Common myeloid progenitor, CD34-positive (primary cell): Measurements from ENCODE around the gene CDKN2A.
A peak's percentile ranks its signal among the peaks of the same experiment; 100 is the strongest.

Experiments used
- CTCF ChIA-PET: fragments of 350-600 bp; sonication (Branson Sonifier 250); formaldehyde crosslinking; loops from one replicate; lab custom pipeline; 2021; ENCODE audit warnings: antibody characterized with exemption; lab: Charles Lee
- POLR2A ChIA-PET: fragments of 350-600 bp; sonication (Branson Sonifier 250); formaldehyde crosslinking; loops from one replicate; lab custom pipeline; 2021; ENCODE audit warnings: antibody characterized with exemption; lab: Charles Lee
- DNase-seq, 3 donors: peaks; one replicate each; pipeline versions ENCODE4 v3.0.0 to v3.0.0-alpha.2; 2013
- H3K27ac ChIP-seq, 2 experiments: 1 replicate in 1 of 2; 2 replicates in 1 of 2; pipeline ENCODE4 v1.7.0; 2013; ENCODE audit warnings: inconsistent platforms in 2 of 2, low read length in 2 of 2, mild to moderate bottlenecking in 2 of 2, low read depth in 1 of 2, moderate library complexity in 1 of 2; ENCODE audit not compliant: severe bottlenecking in 2 of 2, insufficient read depth in 1 of 2, poor library complexity in 1 of 2
- H3K27me3 ChIP-seq, 5 experiments: replicated peaks in 2 of 5; 1 replicate in 3 of 5; 2 replicates in 2 of 5; pipeline versions ENCODE4 v1.6.1 to v1.7.0; 2013; ENCODE audit warnings: low read length in 4 of 5, mild to moderate bottlenecking in 2 of 5, moderate library complexity in 2 of 5, inconsistent platforms in 1 of 5; ENCODE audit not compliant: insufficient read depth in 5 of 5, control insufficient read depth in 4 of 5
- H3K36me3 ChIP-seq, 4 experiments: 1 replicate in 2 of 4; 2 replicates in 2 of 4; pipeline versions ENCODE4 v1.6.1 to v1.7.0; 2013; ENCODE audit warnings: low read length in 3 of 4, control low read depth in 1 of 4, mild to moderate bottlenecking in 1 of 4; ENCODE audit not compliant: control insufficient read depth in 4 of 4, insufficient read depth in 4 of 4
- H3K4me1 ChIP-seq, 4 experiments: 1 replicate in 3 of 4; 2 replicates in 1 of 4; pipeline versions ENCODE4 v1.6.1 to v1.7.1; 2013; ENCODE audit warnings: low read length in 3 of 4, mild to moderate bottlenecking in 3 of 4, control low read depth in 1 of 4, inconsistent platforms in 1 of 4, moderate library complexity in 1 of 4; ENCODE audit not compliant: control insufficient read depth in 4 of 4, insufficient read depth in 4 of 4; ENCODE audit errors: control extremely low read depth in 1 of 4
- H3K4me3 ChIP-seq, 7 experiments: 1 replicate in 4 of 7; 2 replicates in 3 of 7; pipeline versions ENCODE4 v1.5.1 to v1.7.0; 2013; ENCODE audit warnings: mild to moderate bottlenecking in 7 of 7, low read length in 6 of 7, moderate library complexity in 6 of 7, inconsistent platforms in 2 of 7, low read depth in 2 of 7, control low read depth in 1 of 7; ENCODE audit not compliant: insufficient read depth in 4 of 7, control insufficient read depth in 1 of 7; ENCODE audit errors: extremely low read depth in 1 of 7
- H3K9me3 ChIP-seq, 5 experiments: 1 replicate in 4 of 5; 2 replicates in 1 of 5; pipeline versions ENCODE4 v1.6.1 to v1.7.1; 2013; ENCODE audit warnings: low read length in 4 of 5, mild to moderate bottlenecking in 2 of 5, inconsistent platforms in 1 of 5, low read depth in 1 of 5, moderate library complexity in 1 of 5; ENCODE audit not compliant: control insufficient read depth in 4 of 5, insufficient read depth in 2 of 5; ENCODE audit errors: control extremely low read depth in 1 of 5
- WGBS: methylation state at CpG from one replicate; pipeline ENCODE4 v1.1.5; 2013; ENCODE audit not compliant: insufficient coverage; 5-methylcytosine and 5-hydroxymethylcytosine counted together

Gene CDKN2A

DNA sequence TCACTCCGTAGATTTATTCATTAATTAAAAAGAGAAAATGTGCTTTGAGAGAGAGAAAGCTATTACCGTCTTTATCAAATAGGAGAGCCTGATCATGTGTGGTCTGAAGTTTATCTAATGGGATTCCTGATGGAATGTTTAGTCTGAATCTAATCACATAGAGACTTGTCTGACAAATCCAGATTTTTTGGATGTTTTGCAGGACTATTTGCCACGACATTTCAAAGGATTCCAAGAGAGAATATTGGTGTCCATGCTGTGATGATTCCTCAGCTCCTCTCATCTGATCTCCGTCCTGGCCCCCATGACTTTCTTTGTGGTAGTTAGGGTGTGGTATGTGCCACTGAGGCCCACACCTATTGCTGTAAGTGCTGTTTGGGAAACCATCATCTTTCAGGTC is 35.0 kb upstream of the CDKN2A start:
- Histone ChIP-seq H3K9me3 (peaks cover 0 to 3% (median 0%) of the 10 kb centered on the region in 5 experiments), H3K27me3 (peaks cover 11 to 77% (median 24%) of the 10 kb centered on the region in 5 experiments), H3K36me3 (no peaks in the 10 kb centered on the region), H3K4me1 (peaks cover 0 to 2% (median 0%) of the 10 kb centered on the region in 4 experiments), H3K4me3 (no peak overlapping the region), H3K27ac (no peak overlapping the region)
- WGBS: no CpG with 5 or more reads among the region's 4 CpGs
- no peak for DNase-seq
- ChIA-PET CTCF (interaction anchor here (0.7 to 1.7 kb wide), 5 partner anchors 9 to 1676 kb away, joined by 3 to 7 read pairs (median 3); partner anchors contain the start of gene CDKN2B), POLR2A (no interaction called here)

GRCh38 chr9:22028394-22028793 is 34.2 kb upstream of the CDKN2A start:
- CTCF ChIA-PET: interaction anchor here (0.8 to 1.3 kb wide), 3 partner anchors 10 to 19 kb away, joined by 3 to 7 read pairs (median 3); partner anchors contain the start of gene CDKN2B

DNA sequence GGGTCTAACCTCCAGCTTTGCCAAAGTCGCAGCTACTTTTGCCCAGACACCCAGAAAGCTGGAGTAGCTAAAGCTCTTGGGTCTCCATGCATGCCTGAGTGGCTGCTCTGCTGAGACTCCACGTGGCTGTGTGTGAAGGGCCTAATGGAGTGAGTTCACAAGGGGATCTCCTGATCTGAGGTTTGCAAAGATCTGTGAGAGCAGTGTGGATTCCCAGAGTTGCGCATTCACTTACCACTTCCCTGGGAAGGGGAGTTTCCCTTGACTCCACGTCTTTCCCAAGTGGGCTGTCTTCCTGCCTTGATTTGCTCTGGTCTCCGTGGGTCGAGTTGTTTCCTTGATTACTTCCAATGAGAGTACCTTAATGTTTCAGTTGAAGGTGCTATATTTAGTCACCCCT is 32.5 kb upstream of the CDKN2A start:
- ChIA-PET CTCF (interaction anchor here (1.0 to 1.3 kb wide), 2 partner anchors 16 to 18 kb away, joined by 3 to 5 read pairs; partner anchors contain the start of gene CDKN2B), POLR2A (interaction anchor here (0.7 kb wide), 1 partner anchor 78 kb away, joined by 5 read pairs; no protein-coding TSS in a partner anchor)
- H3K27me3 ChIP-seq: peaks cover 5 to 68% (median 18%) of the 10 kb centered on the region in 5 experiments
- H3K4me3 ChIP-seq: no peak overlapping the region
- H3K27ac ChIP-seq: no peak overlapping the region
- no peak for DNase-seq
- H3K9me3 ChIP-seq: peaks cover 0 to 12% (median 2%) of the 10 kb centered on the region in 5 experiments
- no peaks in the 10 kb centered on the region for H3K36me3 ChIP-seq
- WGBS: 82% methylated on average over 4 of the region's 6 CpGs
- peaks cover 0 to 2% (median 0%) of the 10 kb centered on the region in 4 experiments for H3K4me1 ChIP-seq

More at GRCh38 chr9:22028394-22028793, 34.2 kb upstream of the CDKN2A start:
- Histone ChIP-seq H3K36me3 (no peaks in the 10 kb centered on the region), H3K4me3 (no peak overlapping the region), H3K9me3 (peaks cover 0 to 3% (median 0%) of the 10 kb centered on the region in 5 experiments), H3K4me1 (peaks cover 0 to 2% (median 0%) of the 10 kb centered on the region in 4 experiments), H3K27ac (no peak overlapping the region), H3K27me3 (peaks cover 11 to 75% (median 23%) of the 10 kb centered on the region in 5 experiments)
- POLR2A ChIA-PET: no interaction called here
- DNase-seq: no peak

DNA sequence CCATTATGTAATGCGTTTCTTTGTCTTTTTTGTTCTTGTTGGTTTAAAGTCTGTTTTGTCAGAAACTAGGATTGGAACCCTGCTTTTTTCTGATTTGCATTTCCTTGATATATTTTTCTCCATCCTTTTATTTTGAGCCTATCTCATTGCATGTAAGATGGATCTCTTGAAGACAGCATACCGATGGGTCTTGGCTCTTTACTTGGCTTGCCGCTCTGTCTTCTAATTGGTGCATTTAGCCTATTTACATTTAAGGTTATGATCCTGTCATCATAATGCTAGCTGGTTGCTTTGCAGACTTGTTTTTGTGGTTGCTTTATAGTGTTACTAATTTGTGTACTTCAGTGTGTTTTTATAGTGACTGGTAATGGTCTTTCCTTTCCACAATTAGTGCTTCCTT is 28.2 kb upstream of the CDKN2A start:
- no peak overlapping the region for H3K4me3 ChIP-seq
- peaks cover 0 to 23% (median 2%) of the 10 kb centered on the region in 5 experiments for H3K9me3 ChIP-seq
- H3K27ac ChIP-seq: no peak overlapping the region
- H3K27me3 ChIP-seq: peaks cover 3 to 56% (median 14%) of the 10 kb centered on the region in 5 experiments
- ChIA-PET CTCF (no interaction called here), POLR2A (no interaction called here)
- WGBS: no CpG with 5 or more reads among the region's 3 CpGs
- no peak for DNase-seq
- no peaks in the 10 kb centered on the region for H3K36me3 ChIP-seq
- H3K4me1 ChIP-seq: no peaks in the 10 kb centered on the region

GRCh38 chr9:22010866-22011625 is 16.9 kb upstream of the CDKN2A start:
- no peaks in the 10 kb centered on the region for H3K36me3 ChIP-seq
- H3K27me3 ChIP-seq: peaks cover 17 to 76% (median 32%) of the 10 kb centered on the region in 5 experiments
- H3K27ac ChIP-seq: no peak overlapping the region
- H3K4me3 ChIP-seq: no peak overlapping the region
- CTCF ChIA-PET: interaction anchor here (0.7 to 4.7 kb wide), 10 partner anchors 8 to 228 kb away, joined by 3 to 26 read pairs (median 4); no protein-coding TSS in a partner anchor
- peaks cover 0 to 1% (median 0%) of the 10 kb centered on the region in 5 experiments for H3K9me3 ChIP-seq
- peaks cover 0 to 14% (median 9%) of the 10 kb centered on the region in 4 experiments for H3K4me1 ChIP-seq
- WGBS: 0% methylated on average over 9 of the region's 13 CpGs
- DNase-seq: peak in 2 of 3 donors; percentile 72 to 73
- POLR2A ChIA-PET: no interaction called here

DNA sequence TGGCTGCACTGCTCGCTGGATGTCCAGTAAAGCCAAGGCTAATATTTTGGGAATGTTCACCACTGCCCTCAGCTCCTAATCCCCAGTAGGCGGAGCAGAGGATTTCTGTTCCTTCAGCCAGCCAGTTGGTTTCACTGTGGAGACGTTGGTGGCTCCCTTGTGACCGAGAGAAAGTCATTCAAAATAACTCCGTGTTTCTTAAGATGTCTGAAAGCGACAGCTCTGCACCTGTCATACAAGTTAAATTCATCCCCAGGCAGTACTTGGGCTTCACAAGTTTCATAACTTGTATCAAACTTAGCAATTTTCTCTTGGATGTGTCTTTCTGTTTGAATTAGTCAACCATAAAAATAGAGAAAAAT is 15.3 kb upstream of the CDKN2A start:
- POLR2A ChIA-PET: no interaction called here

More for the DNA sequence above, 15.3 kb upstream of the CDKN2A start:
- CTCF ChIA-PET: interaction anchor here (1.0 to 4.7 kb wide), 11 partner anchors 9 to 230 kb away, joined by 3 to 26 read pairs (median 5); no protein-coding TSS in a partner anchor
- Histone ChIP-seq H3K4me1 (peaks cover 0 to 21% (median 14%) of the 10 kb centered on the region in 4 experiments), H3K27ac (no peak overlapping the region), H3K4me3 (peak overlapping the region in 4 of 7 experiments; percentile 43 to 68 (median 60)), H3K9me3 (peaks cover 0 to 1% (median 0%) of the 10 kb centered on the region in 5 experiments), H3K27me3 (peaks cover 28 to 92% (median 47%) of the 10 kb centered on the region in 5 experiments), H3K36me3 (no peaks in the 10 kb centered on the region)
- no peak for DNase-seq
- 19% methylated on average over 6 of the region's 6 CpGs for WGBS
